CD4-positive, alpha-beta T cell treated with Interferon alpha-2 for 1 hour (primary cell): Measurements from ENCODE around the gene SSNA1.

Experiments
- DNase-seq, 2 donors: peaks; one replicate each; pipeline ENCODE4 v3.0.0-alpha.2; 2020 to 2022

SSNA1 gene

GRCh38 chr9:137188490-137189296, at the start of gene SSNA1, which contains the start of gene ANAPC2:
Gene SSNA1 (plus strand): TSS chr9:137188676. CDS start chr9:137188727, 51 bp downstream.
Gene ANAPC2 (minus strand): TSS chr9:137188560. CDS start chr9:137188532, 28 bp downstream.
- DNase-seq: peak; percentile 91 to 94

GRCh38 chr9:137138722-137139467, 49.6 kb upstream of the SSNA1 start, which contains the start of gene GRIN1:
Gene GRIN1 (plus strand): TSS chr9:137139154. CDS start chr9:137139487, 333 bp downstream.
- DNase-seq: peak in 1 of 2 donors; percentile 37

GRCh38 chr9:137139468-137140150, 48.9 kb upstream of the SSNA1 start:
- DNase-seq: no peak

- no peak for DNase-seq
Observed at GRCh38 chr9:137140151-137141012, 48.1 kb upstream of the SSNA1 start.

GRCh38 chr9:137141050-137141810, 47.2 kb upstream of the SSNA1 start:
- DNase-seq: no peak

GRCh38 chr9:137141976-137142936, 46.2 kb upstream of the SSNA1 start:
- no peak for DNase-seq

- DNase-seq: no peak
Observed at GRCh38 chr9:137143459-137143858, 45.0 kb upstream of the SSNA1 start.

GRCh38 chr9:137145731-137146526, 42.5 kb upstream of the SSNA1 start:
- DNase-seq: no peak

GRCh38 chr9:137146527-137146918, 42.0 kb upstream of the SSNA1 start:
- DNase-seq: no peak

GRCh38 chr9:137147091-137147792, 41.2 kb upstream of the SSNA1 start:
- no peak for DNase-seq

- DNase-seq: no peak
Observed at GRCh38 chr9:137147793-137148160, 40.7 kb upstream of the SSNA1 start.

- DNase-seq: no peak
Observed at GRCh38 chr9:137148242-137148641, 40.2 kb upstream of the SSNA1 start.

GRCh38 chr9:137148661-137149060, 39.8 kb upstream of the SSNA1 start:
- no peak for DNase-seq

- no peak for DNase-seq
Observed at GRCh38 chr9:137149363-137149762, 39.1 kb upstream of the SSNA1 start.

GRCh38 chr9:137149942-137150616, 38.4 kb upstream of the SSNA1 start:
- DNase-seq: no peak

GRCh38 chr9:137150617-137151457, 37.6 kb upstream of the SSNA1 start:
- peak; percentile 32 to 53 for DNase-seq

GRCh38 chr9:137152844-137153405, 35.6 kb upstream of the SSNA1 start:
- no peak for DNase-seq
